LNCaP clone FGC (cell line): ENCODE data around the gene RAB7B.

Source experiments
- DNase-seq: peaks from one replicate; pipeline ENCODE4 v3.0.0-alpha.2; 2011; ENCODE audit warnings: low read depth
- H3K4me3 ChIP-seq: 2 replicates; pipeline ENCODE4 v1.5.1; 2011; ENCODE audit warnings: mild to moderate bottlenecking, low read depth, low read length, control low read depth
- TF ChIP-seq, protein P1 (sequence below): IDR thresholded peaks from 2 replicates; pipeline ENCODE4 v1.5.1; 2012; ENCODE audit warnings: mild to moderate bottlenecking; ENCODE audit not compliant: control insufficient read depth, insufficient read depth; ENCODE audit errors: extremely low read depth

The RAB7B gene

GRCh38 chr1:205967554-205968335 lies 35.5 kb downstream of the RAB7B start:
- no peak overlapping the region for H3K4me3 ChIP-seq
- DNase-seq: no peak
- TF ChIP-seq, protein P1, sequence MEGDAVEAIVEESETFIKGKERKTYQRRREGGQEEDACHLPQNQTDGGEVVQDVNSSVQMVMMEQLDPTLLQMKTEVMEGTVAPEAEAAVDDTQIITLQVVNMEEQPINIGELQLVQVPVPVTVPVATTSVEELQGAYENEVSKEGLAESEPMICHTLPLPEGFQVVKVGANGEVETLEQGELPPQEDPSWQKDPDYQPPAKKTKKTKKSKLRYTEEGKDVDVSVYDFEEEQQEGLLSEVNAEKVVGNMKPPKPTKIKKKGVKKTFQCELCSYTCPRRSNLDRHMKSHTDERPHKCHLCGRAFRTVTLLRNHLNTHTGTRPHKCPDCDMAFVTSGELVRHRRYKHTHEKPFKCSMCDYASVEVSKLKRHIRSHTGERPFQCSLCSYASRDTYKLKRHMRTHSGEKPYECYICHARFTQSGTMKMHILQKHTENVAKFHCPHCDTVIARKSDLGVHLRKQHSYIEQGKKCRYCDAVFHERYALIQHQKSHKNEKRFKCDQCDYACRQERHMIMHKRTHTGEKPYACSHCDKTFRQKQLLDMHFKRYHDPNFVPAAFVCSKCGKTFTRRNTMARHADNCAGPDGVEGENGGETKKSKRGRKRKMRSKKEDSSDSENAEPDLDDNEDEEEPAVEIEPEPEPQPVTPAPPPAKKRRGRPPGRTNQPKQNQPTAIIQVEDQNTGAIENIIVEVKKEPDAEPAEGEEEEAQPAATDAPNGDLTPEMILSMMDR: no peak

DNA sequence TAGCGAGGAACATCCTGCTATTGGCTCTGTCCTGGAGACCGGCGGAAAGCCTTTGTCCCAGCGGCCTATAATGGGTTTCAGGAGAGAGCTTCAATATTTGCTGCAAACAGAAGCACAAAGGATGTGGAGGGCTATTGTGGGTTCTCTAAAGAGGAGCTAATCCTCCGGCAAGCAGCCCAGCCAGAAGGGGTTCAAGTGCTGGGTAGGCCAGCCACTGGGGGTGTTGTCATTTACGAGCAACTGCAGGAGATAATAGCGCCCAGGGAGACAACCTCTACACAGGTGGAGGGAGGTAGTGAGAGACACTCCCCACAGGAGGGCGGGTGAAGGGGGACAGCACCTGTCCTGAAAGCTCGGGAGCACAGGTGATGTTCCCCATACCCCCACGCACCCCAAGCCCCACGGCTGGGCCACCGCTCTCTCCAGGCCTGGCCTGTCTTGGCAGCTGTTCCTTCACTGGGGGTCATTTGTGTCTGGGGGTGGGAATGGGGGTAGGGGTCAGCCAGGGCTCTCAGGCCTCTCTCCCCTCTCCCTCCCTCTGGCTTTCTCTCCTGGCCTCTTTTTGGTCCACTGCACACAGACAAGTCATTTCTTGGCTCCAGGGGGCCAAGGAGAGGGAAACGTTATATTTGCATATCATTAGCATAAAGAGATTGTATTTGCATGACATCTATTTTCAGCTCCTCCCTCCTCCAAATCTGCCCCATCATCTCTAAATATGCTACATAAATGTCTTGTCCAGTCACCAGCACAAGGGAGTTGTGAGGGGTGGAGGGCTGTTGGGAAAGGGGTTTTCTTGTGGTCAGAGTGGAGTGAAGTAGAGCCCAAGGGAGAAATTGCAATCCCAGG lies 37.9 kb downstream of the RAB7B start:
- no peak for DNase-seq
- TF ChIP-seq, protein P1: no peak
- H3K4me3 ChIP-seq: no peak overlapping the region

GRCh38 chr1:205963352-205964155 lies 39.6 kb downstream of the RAB7B start:
- DNase-seq: no peak
- TF ChIP-seq, protein P1: no peak

DNA sequence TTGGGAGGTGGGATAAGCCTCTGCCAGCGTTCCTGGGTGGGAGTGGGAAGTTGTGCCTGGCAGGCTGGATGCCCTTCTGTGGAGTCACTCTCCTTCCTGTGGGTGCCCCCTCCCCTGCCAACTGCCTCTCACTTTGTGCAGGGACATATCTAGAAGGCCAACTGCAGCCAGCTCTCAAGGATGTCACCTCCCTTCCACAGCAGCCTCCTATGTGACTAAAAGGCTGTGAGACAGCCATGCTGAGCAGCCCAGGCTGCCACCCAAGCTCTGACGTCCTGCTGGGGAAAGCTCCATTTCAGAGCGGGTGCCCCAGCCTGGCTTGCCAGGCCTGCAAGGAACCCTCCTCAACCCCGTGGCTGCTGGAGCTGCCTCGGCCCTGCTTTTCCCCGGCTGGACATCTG lies 40.4 kb downstream of the RAB7B start:
- no peak overlapping the region for H3K4me3 ChIP-seq
- DNase-seq: no peak
- TF ChIP-seq, protein P1: no peak

More at GRCh38 chr1:205963352-205964155, 39.6 kb downstream of the RAB7B start:
- no peak overlapping the region for H3K4me3 ChIP-seq

DNA sequence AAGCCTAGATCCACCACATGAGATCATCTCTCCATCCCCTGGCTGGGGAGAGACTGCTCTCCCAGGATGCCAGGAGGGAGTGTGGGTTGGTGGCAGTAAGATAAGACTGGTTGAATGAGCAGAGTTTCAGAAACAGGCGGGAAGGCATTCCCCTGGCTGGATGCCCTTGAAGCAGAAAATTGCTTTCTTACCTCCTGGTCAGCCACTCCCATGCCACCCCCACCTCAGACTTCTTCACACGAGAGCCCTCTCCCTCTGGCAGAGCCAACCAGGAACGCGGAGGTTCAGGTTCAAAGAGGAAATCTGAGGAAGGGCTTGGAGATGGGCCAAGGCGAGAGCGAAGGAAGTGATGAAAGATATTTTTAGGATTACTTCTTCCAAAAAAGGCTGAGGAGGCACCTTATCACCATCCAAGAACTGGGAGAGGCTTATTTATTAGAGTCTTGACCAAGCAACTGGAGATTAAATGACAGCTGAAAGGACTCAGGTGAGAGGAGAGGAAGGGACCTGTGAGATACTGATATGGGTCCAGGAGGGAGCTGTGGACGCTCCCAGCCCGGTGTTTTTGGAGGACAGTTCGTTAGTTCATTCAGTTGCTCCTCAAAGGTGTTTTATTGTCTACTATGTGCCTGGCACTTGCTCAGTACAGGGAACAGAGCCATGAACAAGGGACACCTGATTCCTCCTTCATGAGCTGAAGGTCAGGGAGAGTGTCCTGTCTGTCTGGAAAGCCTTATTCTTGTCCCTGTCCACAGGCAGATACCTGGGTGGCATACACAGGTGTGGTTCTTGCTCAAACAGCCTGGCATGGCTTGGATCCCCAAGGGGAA lies 41.0 kb downstream of the RAB7B start:
- DNase-seq: no peak
- no peak overlapping the region for H3K4me3 ChIP-seq
- TF ChIP-seq, protein P1: no peak

DNA sequence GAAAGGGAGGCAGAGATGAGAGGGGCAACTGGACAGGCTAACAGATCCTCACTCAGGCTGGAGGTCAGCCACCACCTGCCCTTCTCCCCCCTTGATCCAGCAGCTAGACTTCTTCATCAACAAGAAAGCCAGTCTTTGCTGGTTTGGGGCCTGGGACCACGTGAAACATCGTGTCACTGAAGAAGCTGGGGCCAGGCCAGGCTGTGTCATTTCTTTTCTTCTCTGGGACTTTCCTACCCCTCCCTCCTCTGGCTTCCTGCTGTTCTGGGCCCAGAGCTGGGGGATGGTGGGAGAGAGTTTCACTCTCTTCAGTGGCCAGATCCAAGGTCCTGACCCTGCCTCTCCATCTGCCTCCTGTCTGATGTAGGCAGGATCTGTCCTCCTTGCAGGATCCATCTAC lies 41.8 kb downstream of the RAB7B start:
- no peak overlapping the region for H3K4me3 ChIP-seq
- no peak for DNase-seq
- TF ChIP-seq, protein P1: no peak
